Epithelial cell of prostate (primary cell): ENCODE data around the gene DDX3X.
A peak's percentile ranks its signal among the peaks of the same experiment; 100 is the strongest.

Source experiments
- DNase-seq: peaks from one replicate; pipeline ENCODE4 v3.0.0-alpha.2; 2011; ENCODE audit warnings: low read depth, low spot score
- H3K27ac ChIP-seq: fragments of 450-650 bp; 2 replicates; pipeline ENCODE4 v1.5.1; 2017; ENCODE audit warnings: mild to moderate bottlenecking

The DDX3X gene

GRCh38 chrX:41326431-41326830 is 7.5 kb upstream of the DDX3X start:
- DNase-seq = no peak
- H3K27ac ChIP-seq = no peak overlapping the region

- no peak overlapping the region for H3K27ac ChIP-seq
- no peak for DNase-seq
Measured at GRCh38 chrX:41327341-41327740, 6.6 kb upstream of the DDX3X start.

DNA sequence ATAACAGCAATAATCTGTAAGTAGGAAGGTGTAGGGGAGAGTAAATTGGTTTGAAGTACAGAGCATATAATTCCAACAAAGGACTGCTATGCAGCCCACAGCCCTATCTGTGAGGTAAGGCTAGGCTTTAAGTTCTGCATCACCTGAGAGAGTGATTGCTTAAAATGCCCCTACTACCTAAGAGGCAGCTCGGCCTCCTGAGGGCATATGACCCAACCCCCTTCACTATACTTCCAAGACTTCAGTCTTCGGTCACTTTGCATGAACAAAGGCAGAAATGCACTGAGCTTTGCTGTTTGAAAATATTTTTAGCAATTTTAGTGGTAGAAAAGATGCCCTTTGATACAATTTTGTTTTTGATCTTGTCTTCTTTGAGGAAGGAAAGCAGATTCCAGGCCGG is 4.9 kb upstream of the DDX3X start:
- H3K27ac ChIP-seq = no peak overlapping the region
- no peak for DNase-seq

- H3K27ac ChIP-seq = peak overlapping the region; percentile 97
- DNase-seq = no peak
Measured at GRCh38 chrX:41332005-41332404, 2.0 kb upstream of the DDX3X start.

DNA sequence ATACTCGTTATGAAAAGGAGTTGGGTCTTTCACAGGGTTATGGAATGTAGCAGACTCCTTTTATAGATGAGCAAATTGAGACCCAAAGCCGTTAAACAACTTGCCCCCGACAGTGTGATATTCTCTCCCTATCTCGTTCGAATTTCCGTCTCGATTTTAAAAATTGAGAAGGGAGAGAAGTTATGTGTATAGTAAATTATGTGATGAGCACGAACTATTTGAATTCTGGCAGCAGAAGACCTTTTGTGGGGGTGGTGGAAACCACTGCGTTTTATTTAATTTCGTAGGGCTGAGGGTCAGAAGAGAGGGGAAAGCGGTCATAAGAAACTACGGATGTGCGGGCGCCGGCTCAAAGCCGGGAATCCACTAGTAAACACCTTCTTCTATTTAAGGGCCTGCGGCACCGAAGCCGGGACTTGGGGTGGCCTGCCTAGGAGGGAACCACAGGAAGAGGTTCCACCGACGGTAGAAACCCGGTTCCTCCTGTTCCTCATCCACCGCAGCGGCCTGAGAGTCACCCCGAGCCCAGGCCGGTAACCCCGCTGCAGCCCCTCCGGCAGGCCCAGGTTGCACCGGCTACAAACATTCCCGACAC is 1.5 kb upstream of the DDX3X start:
- no peak for DNase-seq
- peak overlapping the region; percentile 97 for H3K27ac ChIP-seq

- DNase-seq = peak; percentile 31
- peak overlapping the region; percentile 97 for H3K27ac ChIP-seq
Measured at GRCh38 chrX:41333003-41333743, 789 bp upstream of the DDX3X start.

DNA sequence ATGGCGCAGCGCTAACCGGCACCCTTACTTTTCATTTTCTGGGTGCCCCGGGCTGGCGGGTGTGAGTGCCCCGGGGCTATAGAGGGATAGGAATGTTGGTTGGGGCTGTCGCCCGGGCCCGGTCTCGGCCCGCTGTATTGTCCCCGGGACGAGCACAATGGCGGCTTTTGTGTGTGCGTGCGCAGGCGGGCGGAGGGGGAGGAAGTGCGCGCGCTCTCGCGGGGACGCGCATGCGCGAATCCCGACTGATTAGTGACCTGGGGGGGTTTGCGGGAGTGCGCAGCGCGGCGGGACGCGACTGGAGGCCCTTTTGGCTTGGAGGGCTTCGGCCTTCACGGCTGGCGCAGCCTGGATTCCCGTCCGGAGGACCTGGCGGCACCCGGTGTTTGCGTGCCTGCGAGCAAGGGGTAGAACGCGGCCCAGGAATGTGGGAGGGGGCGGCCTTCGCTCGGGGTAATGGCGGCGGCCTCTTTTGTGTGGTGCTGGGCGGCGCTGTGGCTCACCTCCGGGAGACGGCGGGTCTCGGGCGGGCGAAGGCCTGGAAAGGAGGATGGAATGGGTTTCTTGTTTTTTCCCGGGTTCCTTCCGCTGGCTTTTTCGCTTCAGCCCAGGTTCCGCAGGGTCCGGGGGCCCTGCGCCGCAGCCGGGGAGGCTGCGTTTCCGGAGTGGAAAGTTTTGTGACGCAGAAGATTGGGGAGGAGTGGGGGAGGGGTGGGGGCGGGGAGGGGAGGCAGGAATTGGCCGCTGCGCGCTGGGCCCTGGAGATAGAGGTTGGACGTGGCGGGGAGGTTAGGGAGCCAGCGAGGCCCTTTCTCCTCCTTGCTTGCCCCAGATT is 618 bp downstream of the DDX3X start:
- DNase-seq = no peak
- peak overlapping the region; percentile 97 for H3K27ac ChIP-seq

DNA sequence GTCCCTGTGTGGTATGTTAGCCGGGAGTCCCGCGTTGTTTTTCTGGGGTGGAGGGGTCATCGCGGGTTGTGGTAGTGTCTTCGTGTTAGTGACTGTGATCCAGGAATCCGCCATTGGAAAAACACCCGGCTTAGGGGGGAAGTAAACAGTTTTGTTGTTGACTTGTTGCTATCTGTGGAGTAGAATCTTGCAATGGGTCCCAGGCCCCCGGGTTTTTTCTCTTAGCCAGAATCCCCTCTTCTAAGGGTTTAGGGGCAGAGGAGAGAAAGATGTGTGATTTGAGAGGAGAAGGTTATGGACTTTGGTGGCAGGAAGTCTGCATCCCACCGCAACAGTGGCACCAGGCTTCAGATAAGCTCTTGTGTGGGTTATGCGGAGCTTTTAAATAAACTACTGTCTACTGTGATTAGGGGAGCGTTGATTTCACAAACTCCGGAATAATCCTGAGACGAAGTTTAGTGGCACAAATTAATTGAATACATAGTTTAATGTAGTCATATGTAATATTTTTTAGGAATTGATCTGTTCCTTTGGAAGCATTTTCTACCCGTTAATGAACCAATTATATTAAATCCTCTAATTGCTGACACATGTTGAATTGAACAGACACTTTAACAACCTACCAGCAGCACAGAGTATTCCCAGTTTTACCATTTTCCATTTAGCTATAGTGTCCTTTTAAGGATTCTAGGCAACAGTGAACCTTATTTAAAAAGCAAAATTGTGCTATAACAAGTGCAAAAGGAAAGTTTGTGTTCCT is 1.4 kb downstream of the DDX3X start:
- peak overlapping the region; percentile 97 for H3K27ac ChIP-seq
- no peak for DNase-seq

GRCh38 chrX:41335958-41336331 is 2.0 kb downstream of the DDX3X start:
- no peak overlapping the region for H3K27ac ChIP-seq
- no peak for DNase-seq

GRCh38 chrX:41336447-41336846 is 2.5 kb downstream of the DDX3X start:
- no peak overlapping the region for H3K27ac ChIP-seq
- no peak for DNase-seq

DNA sequence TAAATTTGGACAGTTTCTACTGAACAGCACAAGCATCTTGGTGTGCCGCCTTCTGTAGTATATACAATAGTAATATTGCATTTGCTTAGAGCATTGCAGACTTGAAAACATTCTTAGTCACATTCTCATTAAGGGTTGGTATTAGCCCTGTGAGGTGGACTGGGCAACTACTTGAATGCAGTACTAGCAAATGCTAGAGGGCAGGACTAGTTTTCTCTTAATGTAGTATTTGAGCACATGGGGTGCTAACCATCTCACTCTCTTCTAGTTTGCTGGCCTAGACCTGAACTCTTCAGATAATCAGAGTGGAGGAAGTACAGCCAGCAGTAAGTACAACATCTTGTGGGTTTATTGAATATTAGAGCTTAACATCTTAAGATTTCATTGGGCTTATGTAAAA is 3.2 kb downstream of the DDX3X start:
- H3K27ac ChIP-seq = no peak overlapping the region
- DNase-seq = no peak

- H3K27ac ChIP-seq = no peak overlapping the region
- DNase-seq = no peak
Measured at GRCh38 chrX:41338436-41338835, 4.5 kb downstream of the DDX3X start.

GRCh38 chrX:41339148-41339547 is 5.2 kb downstream of the DDX3X start:
- H3K27ac ChIP-seq = no peak overlapping the region
- no peak for DNase-seq

DNA sequence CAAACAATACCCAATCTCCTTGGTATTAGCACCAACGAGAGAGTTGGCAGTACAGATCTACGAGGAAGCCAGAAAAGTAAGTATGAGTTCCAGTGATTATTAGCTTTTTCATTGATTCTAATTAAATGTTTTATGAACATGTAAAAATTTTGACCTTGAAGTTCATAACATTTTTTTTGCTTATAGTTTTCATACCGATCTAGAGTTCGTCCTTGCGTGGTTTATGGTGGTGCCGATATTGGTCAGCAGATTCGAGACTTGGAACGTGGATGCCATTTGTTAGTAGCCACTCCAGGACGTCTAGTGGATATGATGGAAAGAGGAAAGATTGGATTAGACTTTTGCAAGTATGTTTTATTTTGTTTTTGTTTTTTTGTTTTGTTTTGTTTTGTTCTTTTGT is 10.1 kb downstream of the DDX3X start:
- H3K27ac ChIP-seq = no peak overlapping the region
- no peak for DNase-seq

- DNase-seq = no peak
- H3K27ac ChIP-seq = no peak overlapping the region
Measured at GRCh38 chrX:41347186-41347585, 13.2 kb downstream of the DDX3X start.

- H3K27ac ChIP-seq = no peak overlapping the region
- no peak for DNase-seq
Measured at GRCh38 chrX:41348551-41348950, 14.6 kb downstream of the DDX3X start.

DNA sequence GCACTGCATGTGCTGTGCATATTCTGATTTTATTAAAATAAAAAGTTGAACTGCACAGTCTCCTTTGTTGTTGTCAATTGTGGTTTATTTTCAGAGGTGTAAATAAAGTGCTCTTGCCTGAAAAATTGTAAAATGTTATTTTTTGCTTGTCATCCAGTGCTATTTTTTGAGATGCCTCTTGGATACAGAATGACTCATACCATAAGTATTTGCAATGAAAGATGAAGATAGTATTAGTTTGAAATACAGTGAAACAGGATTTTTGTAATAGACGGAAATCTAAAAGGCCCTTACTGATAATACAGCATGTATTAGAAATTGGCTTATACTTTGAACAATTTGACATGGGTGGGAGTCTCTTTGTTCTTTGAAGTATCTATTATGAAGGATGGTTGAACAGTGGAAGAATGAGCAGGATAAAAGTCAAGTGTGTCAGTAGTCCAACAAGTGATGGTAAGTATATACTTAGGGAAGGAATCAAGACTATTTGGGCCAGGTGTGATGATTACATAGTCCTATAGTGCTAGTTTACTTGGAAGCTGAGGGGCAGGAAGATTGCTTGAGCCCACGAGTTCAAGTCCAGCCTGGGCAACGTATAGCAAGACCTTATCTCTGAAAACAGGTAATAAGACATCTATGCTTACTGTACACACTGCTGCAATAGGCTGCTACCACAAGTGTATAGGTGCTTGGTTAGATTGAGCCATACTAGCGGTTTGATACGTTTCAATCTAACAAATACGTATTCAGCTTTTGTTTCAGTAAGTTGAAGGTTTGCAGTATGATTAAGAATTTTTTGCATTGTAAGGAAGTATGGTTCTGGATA is 16.4 kb downstream of the DDX3X start:
- H3K27ac ChIP-seq = peak overlapping the region; percentile 11
- no peak for DNase-seq

DNA sequence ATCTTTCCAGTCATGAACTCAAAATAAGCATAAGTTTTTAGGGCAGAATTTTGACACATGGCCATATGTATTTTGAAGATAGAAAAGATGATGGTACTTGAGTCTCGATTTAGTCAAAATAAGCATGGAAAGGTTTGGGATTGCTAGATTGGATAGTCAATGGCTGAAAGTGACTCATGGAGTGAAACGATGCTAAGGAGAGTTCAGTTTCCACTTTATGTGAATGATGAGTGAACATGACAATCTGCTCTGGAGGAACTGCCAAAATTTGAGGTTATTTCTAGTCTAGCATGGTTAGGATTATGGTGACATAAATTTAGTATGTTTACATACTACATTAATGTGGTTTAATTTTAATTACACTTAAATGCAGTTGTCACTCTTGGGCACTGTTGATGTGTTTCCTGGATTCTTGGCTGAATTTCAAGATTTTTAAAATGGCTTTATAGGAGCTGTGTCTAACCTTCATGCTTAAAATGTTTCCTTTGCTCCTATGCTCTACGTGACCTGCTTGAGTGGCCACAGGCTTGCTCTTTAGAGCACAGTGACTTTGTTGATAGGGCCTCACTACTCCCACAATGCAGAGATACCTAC is 17.1 kb downstream of the DDX3X start:
- peak overlapping the region; percentile 11 for H3K27ac ChIP-seq
- no peak for DNase-seq

DNA sequence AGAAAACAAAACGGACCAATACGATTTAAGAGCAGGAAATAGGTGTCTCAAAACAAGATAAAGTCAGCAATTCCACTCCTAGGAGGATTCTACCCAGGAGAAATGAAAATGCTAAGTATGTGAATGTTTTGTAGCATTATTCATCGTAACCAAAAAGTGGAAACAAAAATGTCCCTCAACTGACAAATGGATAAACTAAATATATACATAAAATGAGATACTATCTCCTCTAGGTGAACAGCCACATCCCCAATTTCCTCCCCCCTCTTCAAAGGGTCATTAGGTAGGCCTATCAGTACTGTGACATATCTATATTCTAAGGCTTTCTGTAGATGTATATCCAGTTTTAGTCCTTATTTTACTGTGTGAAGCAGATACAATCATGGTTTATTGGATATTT is 18.0 kb downstream of the DDX3X start:
- no peak for DNase-seq
- H3K27ac ChIP-seq = peak overlapping the region; percentile 11
